ENCODE data around the gene TNK1.

Gene TNK1

GRCh38 chr17:7435676-7436555 lies 55.0 kb downstream of the TNK1 start (continued):
- TF ChIP-seq AEBP2 (tag by site-specific recombination; IDR thresholded peaks at IDR 0.05; ENCODE audit: borderline replicate concordance) (no peak), OSR2 (tag by site-specific recombination; IDR thresholded peaks at IDR 0.05) (no peak), SP7 (tag by site-specific recombination; IDR thresholded peaks at IDR 0.05) (no peak), ZBTB1 (tag by site-specific recombination; IDR thresholded peaks at IDR 0.05) (no peak), ZFP37 (tag by site-specific recombination; IDR thresholded peaks at IDR 0.05) (no peak), BCL11B (tag by site-specific recombination; IDR thresholded peaks at IDR 0.05; ENCODE audit: low read depth) (no peak), ZSCAN23 (tag by site-specific recombination; IDR thresholded peaks at IDR 0.05) (no peak), KLF1 (tag by site-specific recombination; IDR thresholded peaks at IDR 0.05) (peak; percentile 91), KLF10 (tag by site-specific recombination; IDR thresholded peaks at IDR 0.05) (no peak; the same call in 1 of the 2 replicates), ZEB2 (tag by site-specific recombination; IDR thresholded peaks at IDR 0.05) (0 out of 2 replicates have a peak, but pooled peaks have one; percentile 33), ZBTB20 (tag by site-specific recombination; IDR thresholded peaks at IDR 0.05) (no peak), ZNF600 (tag by site-specific recombination; IDR thresholded peaks at IDR 0.05) (no peak), PBX3 (CRISPR knock-in tag; IDR thresholded peaks at IDR 0.05) (no peak), ZNF830 (tag by site-specific recombination; IDR thresholded peaks at IDR 0.05; ENCODE audit: low read depth) (no peak), ZNF324 (tag by site-specific recombination; IDR thresholded peaks at IDR 0.05) (peak; percentile 14; the same call in 1 of the 2 replicates), ZNF169 (tag by site-specific recombination; IDR thresholded peaks at IDR 0.05) (no peak), ZNF10 (tag by site-specific recombination; IDR thresholded peaks at IDR 0.05) (no peak), ZNF311 (tag by site-specific recombination; IDR thresholded peaks at IDR 0.05; ENCODE audit: borderline replicate concordance) (no peak), KLF7 (tag by site-specific recombination; IDR thresholded peaks at IDR 0.05; ENCODE audit: borderline replicate concordance) (no peak), HIC1 (tag by site-specific recombination; IDR thresholded peaks at IDR 0.05) (no peak; the same call in 1 of the 2 replicates), ZNF423 (tag by site-specific recombination; IDR thresholded peaks at IDR 0.05) (no peak), RBAK (tag by site-specific recombination; IDR thresholded peaks at IDR 0.05) (no peak), YY2 (tag by site-specific recombination; IDR thresholded peaks at IDR 0.05) (no peak), ZBTB21 (tag by site-specific recombination; IDR thresholded peaks at IDR 0.05) (no peak), ZNF610 (tag by site-specific recombination; IDR thresholded peaks at IDR 0.05; ENCODE audit: borderline replicate concordance) (no peak; the same call in 1 of the 2 replicates), GLIS1 (tag by site-specific recombination; IDR thresholded peaks at IDR 0.05) (peak; percentile 16; the same call in 1 of the 2 replicates), ZNF776 (tag by site-specific recombination; IDR thresholded peaks at IDR 0.05; ENCODE audit: borderline replicate concordance) (no peak), ZFP41 (tag by site-specific recombination; IDR thresholded peaks at IDR 0.05; ENCODE audit: borderline replicate concordance) (no peak), KLF16 (tag by site-specific recombination; IDR thresholded peaks at IDR 0.05) (no peak), ZNF366 (tag by site-specific recombination; conservative IDR thresholded peaks at IDR 0.05) (no peak), ZNF501 (tag by site-specific recombination; IDR thresholded peaks at IDR 0.05) (0 out of 2 replicates have a peak, but pooled peaks have one; percentile 52), CTCF (tag by site-specific recombination; IDR thresholded peaks at IDR 0.05) (peak; percentile 67), ZNF548 (tag by site-specific recombination; IDR thresholded peaks at IDR 0.05) (no peak), ZNF48 (tag by site-specific recombination; IDR thresholded peaks at IDR 0.05) (no peak)

Data from HEK293 (cell line).